NCI-H526 (cell line): ENCODE data around the gene PLEKHG4B.

ENCODE experiments used
- DNase-seq, 2 experiments: peaks; one replicate each; lab custom pipeline; 2025; lab: John Stamatoyannopoulos, UW

The PLEKHG4B gene

DNA sequence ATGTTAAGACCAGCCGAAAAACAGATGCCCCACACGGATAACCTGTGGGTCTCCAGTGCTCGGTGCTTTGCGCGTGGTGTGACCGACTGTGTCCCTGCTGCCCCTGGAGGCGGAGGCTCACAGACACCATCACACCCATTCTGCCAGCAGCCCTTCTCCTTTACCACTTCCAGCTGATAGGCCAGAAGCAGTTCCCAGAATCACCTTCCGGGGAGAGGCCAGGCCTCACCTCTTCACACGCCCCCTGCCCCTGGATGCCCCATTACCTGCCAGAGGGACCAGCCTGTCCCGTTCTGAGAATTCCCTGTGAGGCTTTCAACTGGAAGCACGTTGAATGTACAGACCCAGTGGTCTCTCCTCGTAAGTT lies 77.7 kb downstream of the PLEKHG4B start:
- DNase-seq: no peak

DNA sequence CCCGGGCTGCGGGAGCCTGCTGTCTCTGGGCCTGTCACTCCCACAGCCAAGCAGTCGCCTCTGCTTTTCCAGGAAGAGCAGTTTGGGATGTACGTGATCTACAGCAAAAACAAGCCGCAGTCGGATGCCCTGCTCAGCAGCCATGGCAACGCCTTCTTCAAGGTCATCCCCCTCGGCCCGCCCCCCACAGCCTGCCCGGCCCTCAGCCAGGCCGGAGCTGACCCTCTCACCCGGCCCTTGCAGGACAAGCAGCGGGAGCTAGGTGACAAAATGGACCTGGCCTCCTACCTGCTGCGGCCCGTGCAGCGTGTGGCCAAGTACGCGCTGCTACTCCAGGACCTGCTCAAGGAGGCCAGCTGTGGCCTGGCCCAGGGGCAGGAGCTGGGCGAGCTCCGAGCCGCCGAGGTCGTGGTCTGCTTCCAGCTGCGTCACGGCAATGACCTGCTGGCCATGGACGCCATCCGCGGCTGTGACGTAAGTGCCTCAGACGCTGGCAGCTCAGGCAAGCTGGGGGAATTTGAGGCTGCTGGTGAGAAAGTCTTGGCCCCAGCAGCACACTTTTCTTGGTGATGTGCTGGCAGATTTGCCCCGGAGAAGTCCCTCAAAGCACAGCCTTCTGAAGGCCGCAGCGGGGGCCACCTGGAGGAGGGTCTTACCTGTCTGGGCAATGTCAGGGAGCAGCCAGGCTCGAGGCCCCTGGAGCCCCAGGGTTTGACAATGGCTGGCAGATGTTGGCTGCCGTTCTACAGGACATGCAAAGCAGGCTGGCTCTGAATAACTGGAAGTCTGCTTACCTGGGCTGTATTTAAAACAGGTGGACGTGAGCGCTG lies 79.2 kb downstream of the PLEKHG4B start:
- DNase-seq: peak; percentile 83 to 93

DNA sequence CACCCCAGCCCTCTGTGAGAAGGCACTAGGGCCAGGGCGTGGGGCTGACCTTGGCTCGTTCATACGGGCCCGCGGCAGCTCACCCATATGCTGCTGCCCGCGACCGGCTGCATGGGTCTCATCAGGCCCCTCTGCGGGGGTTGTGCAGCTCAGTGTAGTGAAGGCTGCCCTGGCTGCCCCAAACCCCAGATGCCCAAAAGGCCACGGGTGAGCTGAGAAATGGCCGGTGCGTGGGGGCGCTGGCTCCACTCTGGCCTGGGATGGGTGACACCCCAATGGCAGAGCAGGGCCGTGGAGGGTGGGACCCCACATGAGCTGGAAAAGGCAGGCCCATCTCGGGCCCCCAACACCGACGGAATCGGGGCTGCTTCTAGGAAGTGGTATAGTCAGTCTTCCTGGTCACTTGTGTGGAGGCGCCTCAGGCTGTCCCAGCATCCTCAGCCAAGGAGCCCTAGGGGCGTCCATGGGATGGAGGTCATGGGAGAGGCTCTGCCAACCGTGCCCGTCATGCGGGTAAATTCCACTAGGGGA lies 79.9 kb downstream of the PLEKHG4B start:
- DNase-seq: no peak

DNA sequence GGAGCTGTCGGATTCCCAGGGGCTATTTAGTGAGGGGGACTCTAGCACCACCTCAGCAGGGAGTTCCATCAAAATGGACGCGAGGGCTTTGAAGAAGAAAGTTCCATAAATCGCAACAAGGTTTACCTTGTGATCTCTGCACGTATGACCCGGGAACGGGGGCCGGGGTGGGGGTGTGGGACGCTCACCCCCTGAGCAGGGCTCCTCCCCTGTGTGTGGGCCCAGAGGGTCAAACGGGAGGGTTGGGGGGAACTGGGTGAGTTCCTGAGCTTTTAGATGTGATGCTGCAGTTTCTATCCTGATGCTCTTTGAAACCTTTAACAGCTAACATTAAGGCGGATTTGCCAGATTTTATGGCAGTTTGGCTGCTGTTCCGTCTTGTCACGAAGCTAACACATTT lies 80.5 kb downstream of the PLEKHG4B start:
- no peak for DNase-seq

DNA sequence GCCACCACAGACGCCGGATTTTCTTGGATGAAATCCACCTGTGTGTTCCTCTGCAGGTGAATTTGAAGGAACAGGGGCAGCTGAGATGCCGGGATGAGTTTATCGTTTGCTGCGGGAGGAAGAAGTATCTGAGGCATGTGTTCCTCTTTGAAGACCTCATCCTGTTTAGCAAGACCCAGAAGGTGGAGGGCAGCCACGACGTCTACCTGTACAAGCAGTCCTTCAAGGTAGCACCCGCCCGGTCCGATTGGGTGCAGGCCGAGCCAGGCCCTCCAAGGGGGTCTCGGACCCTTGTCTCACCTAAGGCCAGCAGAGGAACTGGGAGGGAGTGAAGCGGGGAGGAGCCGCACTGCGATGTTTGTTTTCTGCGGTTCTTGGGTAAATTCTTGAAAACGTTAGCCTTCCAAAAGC lies 80.9 kb downstream of the PLEKHG4B start:
- no peak for DNase-seq

DNA sequence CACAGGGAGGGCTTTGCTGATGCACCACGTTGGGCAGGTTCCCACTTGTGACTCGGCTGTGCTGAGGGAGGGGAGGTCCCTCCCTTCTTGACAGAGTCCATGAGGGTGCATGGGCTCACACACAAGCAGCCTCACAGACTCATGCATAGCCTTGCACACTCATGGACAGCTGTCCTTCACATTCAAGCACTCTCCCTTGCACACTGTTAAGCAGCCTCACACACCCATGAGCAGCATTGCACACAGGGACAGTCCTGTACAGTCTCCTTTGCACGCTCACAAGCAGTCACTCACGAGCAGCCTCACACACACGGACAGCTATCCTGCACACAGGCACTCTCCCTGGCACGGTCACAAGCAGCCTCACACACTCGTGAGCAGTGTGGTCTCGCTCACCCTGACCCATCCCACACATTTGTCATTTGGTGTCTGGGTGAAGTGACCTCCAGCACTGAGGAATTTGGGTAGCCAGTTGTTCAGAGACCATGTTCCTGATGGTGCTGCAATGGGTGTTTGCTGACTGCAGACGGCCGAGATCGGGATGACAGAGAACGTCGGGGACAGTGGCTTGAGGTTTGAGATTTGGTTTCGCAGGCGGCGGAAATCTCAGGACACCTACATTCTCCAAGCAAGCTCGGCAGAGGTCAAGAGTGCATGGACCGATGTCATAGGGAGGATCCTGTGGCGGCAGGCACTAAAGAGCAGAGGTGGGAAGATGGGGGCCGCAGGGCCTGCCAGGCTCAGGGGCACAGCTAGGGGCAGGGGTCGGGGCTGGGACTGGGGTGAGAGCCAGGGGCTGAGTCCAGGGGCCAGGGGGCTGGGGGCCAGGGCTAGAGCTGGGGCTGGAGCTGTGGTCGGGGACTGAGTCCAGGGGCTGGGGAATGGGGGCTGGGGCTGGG lies 81.7 kb downstream of the PLEKHG4B start:
- no peak for DNase-seq

DNA sequence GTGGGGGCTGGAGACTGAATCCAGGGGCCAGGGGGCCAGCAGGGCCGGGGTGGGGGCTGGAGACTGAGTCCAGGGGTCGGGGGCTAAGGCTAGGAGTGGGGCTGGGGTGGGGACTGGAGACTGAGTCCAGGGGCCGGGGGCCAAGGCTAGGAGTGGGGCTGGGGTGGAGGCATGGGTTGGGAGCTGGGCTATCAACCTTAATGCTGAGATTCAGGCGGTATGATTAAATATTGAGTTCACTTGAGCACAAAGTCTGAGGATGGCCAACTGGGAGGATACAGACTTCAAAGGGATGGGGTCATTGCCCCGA lies 82.3 kb downstream of the PLEKHG4B start:
- DNase-seq: no peak

DNA sequence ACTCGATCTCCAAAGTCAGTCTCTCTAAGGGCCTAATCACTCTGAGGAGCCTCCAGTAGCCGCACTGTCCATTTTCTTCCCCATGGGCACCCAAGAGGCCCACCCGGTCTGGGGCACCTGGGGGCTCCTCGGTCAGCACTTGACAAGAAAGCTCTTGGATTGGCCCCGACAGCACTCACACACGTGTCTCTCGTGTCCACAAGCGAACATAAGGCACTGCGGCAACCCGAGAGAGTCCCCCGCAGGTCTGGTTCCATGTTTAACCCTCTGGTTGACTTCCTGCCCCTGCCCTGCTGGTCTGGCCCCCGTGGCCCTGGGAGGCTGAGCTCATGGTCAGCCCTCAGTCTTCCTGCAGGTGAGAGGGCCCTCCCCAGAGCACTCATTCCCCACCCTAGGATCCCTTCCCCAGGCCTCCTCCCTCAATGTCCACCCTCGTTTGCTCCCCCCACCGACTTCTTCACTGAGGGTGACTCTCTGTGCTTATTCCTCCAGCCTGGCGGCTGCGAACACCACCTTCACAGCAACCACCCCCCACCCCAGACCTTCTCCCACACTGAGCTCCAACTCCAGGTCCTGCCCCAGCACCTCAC lies 83.0 kb downstream of the PLEKHG4B start:
- DNase-seq: no peak

DNA sequence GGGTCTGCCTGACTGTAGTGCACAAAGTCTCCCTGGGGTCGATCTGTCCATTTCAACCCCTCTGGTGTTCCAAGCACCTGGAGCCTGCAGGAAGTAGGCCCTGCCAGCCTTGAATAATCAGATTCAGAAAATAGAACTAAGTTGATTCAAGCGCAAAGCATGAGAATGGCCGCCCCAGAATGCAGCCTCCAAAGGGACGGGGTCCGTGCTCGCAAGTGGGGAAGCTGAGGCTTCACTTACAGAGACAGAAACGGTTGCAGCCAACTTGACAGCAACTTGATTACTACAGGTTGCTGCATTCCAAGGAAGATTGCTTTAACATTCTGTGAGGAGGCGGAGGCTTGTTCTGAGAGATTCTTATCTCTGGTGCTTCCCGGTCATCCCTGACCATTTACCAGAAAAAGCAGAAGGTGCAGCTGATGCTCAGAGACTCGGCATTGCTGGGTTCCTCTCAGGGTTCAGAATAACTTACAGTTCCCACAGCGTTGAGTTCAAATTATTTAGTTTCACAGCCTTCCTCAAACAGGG lies 84.4 kb downstream of the PLEKHG4B start:
- no peak for DNase-seq

DNA sequence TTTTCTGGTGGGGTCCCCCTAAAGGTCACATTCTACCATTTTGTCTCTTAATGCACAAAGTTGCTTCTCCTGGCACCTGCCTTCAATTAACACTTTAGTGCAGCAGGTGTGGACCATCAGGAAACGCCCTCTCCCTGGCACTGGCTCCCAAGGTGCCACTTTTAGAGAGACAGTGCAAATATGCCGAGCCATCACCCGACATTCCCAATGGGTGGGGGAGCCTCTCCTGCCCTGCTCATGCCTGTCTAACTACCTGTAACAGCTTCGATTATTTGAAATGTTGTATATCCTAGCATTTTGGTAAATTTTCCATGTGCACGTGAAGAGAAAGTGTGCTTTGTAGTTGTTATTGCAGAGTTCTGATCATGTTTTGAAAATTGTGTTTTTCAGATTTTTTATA lies 86.1 kb downstream of the PLEKHG4B start:
- no peak for DNase-seq

DNA sequence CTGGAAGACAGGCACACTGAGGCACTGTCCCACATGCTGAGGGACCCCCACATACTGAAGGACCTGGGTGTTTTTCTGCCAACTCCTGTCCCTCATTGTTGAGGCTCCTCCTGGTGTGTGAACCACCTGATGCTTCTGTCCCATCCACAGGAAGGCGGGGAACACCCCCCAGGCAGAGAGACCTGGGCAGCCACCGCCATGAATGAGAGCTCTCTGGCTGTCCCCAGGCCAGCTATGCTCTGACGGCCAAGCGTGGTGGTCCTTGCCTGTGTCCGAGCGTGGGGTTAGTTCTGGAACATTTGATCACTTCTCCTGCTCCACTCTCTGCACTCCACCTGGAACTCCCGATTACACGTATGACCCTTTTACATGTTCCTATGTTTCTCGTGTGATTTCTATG lies 87.4 kb downstream of the PLEKHG4B start:
- DNase-seq: no peak

DNA sequence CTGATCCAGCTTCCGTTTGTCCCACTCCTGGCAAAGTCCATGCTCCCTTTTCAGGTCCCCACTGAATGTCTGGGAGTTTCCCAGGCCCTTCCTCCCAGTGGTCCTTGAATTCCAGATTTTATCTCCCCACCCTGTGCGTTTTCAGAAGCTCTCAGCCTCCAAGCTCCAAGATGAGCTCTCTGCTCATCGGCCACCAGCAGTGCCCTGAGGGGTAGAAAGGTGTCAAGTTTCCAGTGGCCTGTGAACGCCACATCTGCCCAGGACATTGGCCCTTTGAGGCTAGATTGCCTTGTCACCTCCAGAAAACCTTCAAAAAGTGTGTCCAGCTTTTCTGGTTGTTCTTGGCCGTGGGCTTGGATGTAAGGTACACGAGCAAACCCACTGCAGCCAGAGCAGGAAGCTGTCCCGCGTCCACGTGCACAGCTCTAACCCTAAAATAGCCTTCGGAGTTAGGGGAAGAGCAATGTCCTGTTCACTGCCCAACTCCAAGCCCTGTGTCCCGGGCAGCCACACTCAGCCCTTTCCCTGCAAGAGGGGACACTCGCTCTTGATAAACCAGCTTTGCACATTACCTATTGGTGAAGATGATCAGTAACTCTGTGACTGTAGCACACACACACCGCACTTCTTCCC lies 88.4 kb downstream of the PLEKHG4B start:
- no peak for DNase-seq

DNA sequence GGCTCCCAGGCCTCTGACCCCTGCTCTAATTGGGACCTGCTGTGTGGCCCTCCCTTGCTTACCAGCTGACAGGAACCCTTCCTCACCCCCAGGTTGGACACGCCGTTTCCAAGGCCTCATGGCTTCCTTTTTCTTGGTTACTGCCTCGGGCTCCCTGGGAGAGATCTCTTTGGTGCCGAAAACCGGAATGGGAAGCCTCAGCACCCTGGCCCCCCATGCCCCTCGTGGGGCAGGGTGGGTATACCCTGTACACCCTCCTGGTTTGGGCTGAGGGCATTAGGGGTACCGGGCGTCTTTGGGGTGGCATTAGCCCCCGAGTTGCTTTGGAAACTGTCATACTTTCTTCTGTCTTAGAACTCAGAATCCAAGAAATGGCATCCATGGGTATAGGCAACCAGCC lies 89.2 kb downstream of the PLEKHG4B start:
- no peak for DNase-seq

DNA sequence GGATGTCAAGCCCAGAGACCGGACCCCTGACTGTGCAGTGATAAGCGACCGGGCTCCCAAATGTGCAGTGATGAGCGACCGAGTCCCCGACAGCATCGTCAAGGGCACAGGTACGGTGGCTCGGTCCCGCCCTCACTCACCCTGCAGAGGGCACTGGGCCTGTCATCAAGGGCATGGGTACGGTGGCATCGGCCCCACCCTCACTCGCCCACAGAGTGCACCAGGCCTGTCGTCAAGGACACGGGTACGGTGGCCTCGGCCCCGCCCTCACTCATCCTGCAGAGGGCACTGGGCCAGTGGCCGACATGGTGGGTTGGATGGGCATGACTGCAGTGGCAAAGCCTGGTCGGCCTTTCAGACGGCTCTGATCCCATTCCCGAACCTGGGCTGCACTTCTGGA lies 89.6 kb downstream of the PLEKHG4B start:
- DNase-seq: no peak

DNA sequence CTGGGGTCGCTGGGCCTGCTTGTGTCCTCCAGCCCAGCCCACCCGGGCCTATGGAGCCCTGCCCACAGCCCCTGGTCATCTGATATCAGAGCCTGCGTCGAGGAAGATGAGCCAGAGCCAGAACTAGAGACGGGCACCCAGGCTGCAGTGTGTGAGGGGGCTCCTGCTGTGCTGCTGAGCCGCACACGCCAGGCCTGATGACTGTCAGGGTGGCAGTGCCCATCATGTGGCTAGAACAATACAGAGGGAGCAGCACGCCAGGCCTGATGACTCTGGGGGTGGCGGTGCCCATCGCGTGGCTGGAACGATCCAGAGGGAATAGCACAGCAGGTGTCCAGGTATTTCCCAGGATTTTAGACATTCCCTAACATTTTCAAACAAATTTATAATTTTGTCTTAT lies 90.2 kb downstream of the PLEKHG4B start:
- no peak for DNase-seq

DNA sequence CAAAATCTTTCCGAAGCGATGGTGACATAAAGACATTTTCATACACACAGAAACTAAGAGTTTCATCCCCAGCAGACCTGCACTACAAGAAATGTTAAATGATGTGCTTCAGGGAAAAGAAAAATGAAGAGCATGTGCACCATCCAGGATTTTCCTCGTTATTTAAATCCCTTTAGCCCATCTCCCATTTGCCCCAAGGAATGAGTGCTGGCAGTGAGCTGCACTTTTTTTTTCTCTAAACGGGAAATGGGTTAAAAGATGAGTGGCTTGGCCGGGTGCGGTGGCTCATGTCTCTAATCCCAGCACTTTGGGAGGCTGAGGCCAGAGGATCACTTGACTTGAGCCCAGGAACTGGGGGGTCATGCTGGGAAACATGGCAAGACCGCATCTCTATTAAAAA lies 92.5 kb downstream of the PLEKHG4B start:
- no peak for DNase-seq

DNA sequence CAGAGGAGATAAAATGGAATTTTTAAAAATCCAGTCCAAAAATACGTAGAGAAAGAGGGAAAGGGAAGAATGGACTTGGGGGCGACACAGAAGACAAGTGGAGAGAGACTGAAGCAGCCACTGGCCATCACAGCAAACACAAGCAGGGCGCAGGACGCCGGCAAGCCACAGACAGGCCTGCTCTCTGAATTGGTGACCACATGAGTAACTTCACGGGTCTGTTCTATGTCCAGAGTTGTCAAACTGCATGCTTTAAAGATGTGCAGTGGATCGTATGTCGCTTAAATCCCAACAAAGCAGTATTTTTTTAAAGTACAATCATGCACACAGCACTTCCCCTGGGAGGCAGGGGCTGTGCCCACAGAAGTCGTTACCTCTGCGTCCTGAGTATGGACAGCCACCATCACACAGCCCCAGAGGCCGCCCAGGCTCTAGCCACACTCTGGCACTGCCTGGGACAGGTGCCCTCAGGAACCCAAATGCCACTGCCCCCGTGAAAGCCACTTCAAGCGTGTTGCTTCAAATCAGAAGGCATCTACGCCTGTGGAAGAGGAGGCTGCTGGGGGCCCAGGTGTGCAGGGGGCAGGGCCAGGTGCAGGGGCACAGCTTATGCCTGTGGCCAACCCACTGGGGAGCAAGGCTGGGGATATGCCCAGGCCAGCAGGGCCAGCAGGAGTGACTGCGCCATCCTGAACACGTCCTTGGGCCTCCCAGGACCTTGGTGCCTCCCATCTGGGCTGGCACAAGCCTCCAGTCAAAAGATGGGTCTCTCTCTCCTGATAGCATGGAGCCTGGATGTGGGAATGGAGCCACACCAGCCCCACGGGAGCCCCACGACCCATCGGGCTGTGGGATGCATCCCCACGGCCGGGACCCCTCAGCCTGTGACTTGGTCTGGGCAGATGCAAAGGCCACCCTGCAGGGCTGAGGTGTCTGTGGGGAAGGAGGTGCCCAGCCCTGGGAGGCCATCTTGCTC lies 93.4 kb downstream of the PLEKHG4B start:
- no peak for DNase-seq

DNA sequence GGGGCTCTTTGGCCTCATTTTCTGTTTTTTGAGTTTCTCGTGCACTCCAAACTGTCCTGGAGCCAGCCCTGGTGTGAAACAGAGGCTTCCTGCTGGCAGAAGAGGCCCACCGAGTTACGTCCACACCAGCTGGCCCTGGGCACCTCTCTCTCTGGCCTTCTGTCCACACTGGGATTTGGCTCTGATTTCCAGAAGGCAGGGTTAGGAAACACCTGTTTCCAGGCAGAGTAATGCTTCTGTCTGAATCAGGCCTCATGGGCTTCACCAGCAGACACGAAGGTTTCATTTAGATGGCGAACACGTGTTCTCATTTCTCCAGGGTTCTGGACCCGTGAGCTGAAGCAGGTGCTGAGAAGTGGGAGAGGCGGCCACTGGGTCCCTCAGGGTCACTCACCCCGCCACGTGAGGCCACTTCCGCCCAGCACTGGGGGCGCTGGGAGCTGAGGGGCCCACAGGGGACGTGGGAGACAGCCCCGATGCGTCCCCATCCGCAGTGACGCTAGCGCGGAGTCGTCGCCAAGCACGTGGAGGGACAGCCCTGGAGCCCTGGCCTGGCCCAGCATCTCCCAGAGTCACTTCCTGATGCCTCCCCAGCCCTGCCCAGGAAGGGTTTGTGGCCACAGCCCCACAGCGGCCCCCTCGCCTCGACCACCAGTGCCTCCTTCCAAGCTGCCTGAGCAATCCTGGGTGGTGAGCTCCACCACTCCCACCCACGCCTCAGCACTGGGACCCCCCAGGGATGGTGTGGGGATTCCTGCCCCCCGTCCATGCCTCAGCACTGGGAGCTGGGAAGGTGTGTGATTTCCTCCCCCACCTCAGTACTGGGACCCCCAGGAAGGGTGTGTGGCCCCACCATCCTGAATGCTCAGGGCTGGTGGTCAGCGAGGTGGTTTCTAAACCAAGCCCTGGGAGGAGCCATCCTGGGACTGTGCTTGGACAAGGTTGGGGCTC lies 94.4 kb downstream of the PLEKHG4B start:
- DNase-seq: no peak

DNA sequence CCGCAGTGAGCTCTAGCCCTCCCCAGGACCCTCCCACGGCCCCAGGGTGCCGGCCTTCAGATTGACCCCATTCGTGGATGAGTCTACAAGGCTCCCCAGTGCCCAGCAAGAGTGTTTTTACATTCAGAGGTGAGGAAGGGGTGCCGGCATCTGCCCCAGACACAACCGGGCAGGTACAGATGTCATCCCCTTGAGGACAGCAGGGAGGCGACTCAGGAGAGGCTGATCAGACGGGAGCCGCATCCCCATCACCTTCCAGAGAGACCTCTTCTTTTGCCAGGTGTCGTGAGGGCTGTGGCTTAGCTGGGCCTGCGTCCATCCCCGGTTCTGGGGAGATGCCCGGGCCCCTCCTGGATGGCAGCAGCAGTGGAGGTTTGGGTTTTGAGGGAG lies 95.1 kb downstream of the PLEKHG4B start:
- DNase-seq: no peak
